Activated T-helper 9 cell treated with anti-CD3 and anti-CD28 coated beads, Interleukin-2, amount 50 U/mL, for 16 hours (primary cell): Measurements from ENCODE around the gene FLII.

ENCODE experiments used
- DNase-seq: peaks from one replicate; pipeline ENCODE4 v3.0.0-alpha.2; 2020; ENCODE audit warnings: low read depth

The FLII gene

DNA sequence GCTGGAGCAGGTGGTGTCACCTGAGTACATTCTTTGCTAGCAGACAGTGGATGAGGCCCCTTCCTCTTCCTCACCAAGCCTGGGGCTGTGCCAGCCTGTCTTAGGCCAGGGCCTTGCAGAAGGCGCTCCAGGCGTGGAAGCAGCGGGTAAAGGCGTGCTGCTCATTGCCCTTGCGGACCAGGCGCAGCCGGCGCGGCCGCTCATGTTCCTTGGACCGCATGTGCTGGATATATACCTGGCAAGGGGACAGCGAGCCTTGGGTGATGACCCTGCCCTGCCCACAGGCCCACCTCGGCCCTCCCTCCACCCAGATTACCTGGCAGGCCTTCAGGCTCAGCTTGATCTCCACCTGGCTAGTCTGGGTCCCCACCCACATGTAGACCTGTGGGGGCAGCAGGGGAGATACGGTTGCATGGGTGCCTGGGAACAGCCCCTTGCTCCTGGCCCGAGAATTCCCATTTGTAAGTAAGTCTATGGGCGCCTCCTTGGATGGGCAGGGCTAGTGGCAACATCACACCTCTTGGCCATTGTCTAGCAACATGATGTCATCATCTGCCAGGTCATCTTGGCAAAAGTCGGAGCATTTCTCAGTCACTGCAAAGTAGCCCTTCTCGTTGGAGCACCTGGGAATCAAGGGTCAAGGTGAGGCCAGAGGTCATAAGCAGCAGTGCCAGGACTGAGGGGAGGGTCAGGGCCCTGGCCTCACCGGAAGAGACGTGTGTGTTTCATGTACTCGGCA lies 13.3 kb downstream of the FLII start:
- DNase-seq, result no peak

DNA sequence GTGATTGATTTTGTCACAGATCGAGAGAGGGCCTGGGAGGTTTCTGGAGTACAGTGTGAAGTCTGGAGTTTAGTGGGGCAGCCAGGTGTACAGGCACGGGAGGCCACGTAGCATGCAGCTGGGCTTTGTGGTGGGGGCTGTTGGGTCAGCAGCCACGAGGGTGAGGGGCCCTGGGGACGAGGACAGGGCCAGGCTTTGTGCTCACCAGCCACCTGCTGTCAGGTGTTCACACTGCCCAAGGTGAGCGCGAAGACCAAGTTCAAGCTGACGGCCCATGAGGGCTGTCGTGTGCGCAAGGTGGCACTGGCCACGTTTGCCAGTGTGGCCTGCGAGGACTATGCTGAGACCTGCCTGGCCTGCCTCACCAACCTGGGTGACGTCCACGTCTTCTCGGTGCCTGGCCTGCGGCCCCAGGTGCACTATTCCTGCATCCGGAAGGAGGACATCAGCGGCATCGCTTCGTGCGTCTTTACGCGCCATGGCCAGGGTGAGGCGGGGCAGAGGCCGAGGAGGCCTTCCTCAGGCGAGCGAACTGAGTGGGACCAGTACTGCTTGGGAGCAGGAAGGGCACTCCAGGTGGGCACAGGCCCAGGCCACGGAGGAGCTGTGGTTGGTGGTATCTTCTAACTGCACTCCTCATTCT lies 17.2 kb downstream of the FLII start:
- no peak for DNase-seq

DNA sequence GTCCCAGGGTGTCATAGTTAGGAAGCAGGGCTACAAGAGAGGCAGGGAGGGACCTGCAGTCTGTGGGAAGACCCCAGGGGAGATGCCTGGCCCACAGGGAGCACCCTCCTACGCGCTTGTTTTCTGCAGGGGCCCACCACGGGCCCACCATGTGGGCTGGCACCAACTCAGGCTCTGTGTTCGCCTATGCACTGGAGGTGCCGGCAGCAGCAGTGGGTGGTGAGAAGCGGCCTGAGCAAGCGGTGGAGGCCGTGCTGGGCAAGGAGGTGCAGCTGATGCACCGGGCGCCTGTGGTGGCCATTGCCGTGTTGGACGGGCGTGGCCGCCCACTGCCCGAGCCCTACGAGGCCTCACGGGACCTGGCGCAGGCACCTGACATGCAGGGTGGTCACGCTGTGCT lies 18.1 kb downstream of the FLII start:
- no peak for DNase-seq

DNA sequence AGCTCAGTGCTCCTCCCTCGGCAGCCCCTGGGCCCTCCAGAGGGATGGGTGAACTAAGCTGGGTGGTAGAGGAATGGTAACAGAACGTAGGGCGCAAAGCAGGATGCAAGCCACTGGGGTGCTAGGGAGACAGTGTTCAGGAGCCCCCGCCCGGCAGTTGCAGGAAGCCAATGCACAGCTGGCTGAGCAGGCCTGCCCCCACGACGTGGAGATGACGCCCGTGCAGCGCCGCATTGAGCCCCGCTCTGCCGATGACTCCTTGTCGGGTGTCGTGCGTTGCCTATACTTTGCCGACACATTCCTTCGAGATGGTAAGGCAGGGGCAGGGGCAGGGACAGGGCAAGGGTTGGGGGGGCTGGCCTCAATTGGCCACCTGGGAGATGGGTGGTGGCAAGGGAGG lies 20.2 kb downstream of the FLII start:
- no peak for DNase-seq

DNA sequence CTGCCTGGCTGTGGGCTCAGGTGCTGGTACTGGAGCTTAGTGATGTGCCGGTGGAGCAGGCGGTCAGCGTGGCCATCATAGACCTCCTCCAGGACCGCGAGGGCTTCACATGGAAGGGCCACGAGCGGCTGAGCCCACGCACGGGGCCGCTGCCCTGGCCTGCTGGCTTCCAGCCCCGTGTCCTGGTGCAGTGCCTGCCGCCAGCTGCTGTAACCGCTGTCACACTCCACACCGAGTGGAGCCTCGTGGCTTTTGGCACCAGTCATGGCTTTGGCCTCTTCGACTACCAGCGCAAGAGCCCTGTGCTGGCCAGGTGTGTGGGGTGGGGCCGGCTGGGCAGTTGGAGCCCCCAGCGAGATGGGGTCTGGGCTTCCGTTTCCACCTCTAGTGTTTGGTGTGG lies 21.1 kb downstream of the FLII start:
- DNase-seq, result no peak

DNA sequence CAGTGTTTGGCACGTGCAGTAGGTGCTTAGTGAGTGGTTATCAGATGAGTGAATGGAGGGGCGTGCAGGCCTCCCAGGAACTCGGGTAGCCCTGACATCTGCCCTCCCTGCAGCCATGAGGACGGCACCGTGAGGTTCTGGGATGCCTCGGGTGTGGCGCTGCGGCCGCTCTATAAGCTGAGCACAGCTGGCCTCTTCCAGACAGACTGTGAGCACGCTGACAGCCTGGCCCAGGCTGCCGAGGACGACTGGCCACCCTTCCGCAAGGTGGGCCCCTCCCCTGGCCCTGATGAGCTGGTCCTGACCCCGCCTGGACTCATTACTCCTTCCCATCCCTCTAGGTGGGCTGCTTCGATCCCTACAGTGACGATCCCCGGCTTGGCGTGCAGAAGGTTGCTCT lies 22.0 kb downstream of the FLII start:
- no peak for DNase-seq

DNA sequence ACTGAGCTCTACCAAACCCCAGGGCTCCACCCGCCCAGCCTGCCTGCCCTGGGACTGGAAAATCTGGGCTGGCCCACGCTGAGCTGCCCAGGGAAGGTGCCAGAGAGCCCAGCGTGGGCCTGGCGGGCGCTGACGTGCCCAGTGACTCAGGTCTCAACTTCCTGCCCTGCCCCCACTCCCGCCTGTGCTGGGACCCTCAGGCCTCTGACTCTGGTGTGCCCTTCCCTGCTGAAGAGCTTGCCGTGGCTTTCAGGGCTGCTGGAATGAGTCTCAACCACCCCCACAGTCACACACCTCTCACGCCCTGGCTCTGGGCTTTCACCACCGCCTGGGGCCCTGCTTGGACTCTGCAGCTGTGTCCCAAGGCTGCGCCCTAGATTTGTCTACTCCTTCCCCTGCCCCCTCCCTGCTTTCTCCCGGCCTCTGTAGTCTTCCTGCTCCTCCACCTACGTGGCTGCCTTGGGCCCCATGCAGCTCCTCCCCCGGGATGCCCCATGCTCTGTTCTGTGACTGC lies 22.7 kb downstream of the FLII start:
- DNase-seq, result no peak

DNA sequence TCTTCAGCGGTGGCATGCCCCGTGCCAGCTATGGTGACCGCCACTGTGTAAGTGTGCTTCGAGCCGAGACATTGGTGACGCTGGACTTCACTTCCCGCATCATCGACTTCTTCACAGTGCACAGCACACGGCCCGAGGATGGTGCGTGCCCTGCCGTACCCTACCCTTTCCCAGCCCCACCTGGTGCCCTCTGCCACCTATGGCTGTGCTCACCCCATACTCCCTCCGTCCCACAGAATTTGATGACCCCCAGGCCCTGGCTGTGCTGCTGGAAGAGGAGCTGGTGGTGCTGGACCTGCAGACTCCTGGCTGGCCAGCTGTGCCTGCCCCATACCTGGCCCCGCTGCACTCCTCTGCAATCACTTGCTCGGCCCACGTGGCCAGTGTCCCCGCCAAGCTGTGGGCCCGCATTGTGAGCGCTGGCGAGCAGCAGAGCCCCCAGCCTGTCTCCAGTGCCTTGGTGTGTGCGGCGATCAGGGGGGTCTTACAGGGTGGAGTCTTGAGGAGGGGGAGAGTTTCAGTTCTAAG lies 23.6 kb downstream of the FLII start:
- DNase-seq, result no peak

DNA sequence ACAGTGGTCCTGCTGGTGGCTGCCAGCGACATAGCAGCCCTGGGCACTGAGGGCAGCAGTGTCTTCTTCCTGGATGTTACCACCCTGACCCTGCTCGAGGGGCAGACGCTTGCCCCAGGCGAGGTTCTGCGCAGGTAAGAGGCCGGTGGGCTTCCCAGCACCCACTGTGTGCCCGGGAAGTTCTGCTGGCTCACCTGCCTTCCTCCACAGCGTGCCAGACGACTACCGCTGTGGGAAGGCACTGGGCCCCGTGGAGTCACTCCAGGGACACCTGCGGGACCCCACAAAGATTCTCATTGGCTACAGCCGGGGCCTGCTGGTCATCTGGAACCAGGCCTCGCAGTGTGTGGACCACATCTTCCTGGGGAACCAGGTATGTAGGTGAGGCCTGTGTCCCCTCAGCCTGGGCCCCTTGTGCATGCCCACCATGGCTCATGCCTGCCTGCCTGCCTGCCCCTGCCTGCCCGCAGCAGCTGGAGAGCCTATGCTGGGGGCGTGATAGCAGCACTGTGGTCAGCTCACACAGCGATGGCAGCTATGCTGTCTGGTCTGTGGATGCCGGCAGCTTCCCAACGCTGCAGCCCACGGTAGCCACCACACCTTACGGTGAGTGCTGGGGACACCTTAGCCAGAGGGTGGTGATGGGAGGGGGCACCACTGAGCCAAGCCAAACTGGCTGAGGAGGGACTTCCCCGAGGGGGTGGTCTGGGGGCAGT lies 24.6 kb downstream of the FLII start:
- DNase-seq, result no peak

DNA sequence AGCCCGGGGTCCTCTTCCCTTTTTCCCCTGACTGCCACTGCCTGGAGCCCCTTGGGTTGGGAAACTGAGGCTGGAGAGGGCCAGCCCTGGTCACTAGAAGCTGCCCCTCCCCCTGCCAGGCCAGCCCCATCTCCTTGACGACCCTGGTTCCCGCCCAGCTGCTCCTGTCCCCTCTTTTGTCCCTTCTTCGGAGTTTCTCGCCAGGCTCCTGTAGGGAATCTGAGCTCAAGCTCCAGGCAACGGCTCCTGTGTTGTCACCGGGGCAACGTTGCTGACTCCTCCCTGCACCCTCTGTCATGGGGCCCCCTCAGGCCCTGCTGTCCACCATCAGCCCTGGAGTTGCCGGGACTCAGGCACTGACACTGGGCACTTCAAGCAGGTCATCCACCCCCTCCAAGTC lies 27.4 kb downstream of the FLII start:
- no peak for DNase-seq

DNA sequence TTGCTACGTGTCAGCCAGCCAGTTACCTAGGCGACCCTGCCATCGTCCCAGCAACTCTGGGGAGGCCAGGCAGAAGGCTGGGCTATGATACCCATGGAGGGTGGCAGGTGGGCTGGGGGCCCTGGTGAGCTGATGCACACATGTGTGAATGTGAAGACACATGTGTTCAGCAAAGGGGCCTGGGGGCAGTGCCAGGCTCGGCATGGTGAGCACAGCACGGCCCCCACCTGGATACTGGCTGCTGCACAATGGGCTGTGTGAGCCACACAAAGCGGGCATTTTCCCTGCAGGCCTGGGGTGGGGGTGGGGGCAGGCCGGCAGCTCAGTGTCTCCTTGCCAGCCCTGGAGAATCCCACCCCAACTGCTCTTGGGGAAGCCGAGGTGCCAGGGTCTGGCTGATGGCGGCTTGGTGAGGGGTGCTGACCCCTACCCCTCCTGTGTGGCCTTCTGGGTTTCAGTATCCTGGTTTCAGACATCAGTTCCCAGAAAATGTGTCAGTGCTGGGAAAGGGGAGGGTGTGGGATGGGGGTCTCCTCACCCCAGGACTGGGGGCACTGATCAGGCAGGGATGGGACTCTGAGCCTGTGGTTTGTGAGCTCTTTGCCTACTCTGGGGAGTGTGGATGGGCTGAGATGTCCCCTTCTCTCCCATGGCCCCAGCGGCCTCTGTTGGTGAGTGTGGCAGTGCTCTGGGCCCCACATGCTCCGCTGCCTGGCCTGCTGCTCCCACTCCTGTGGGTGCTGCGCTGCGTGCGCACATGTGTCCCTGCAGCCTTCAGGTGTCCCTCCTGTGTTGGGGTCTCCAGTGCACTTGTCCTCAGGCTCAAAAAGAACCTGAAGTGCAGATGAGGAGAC lies 28.0 kb downstream of the FLII start:
- no peak for DNase-seq

DNA sequence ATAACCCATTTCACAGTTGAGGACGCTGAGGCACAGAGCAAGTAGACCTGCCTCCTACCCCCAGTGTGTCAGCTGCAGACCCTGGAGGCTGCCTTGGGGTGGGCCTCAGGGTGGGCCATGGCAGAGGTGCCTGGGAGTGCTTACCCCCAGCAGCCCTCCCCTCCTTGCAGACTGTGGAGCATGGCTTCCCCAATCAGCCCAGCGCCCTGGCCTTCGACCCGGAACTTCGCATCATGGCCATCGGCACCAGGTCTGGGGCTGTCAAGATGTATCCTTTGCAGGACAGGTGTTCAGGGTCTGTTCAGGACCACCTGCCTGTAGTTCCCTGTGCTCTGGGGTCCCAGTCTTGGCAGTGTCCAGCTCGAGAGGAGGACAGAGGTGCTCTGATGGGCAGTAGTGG lies 28.8 kb downstream of the FLII start:
- no peak for DNase-seq

DNA sequence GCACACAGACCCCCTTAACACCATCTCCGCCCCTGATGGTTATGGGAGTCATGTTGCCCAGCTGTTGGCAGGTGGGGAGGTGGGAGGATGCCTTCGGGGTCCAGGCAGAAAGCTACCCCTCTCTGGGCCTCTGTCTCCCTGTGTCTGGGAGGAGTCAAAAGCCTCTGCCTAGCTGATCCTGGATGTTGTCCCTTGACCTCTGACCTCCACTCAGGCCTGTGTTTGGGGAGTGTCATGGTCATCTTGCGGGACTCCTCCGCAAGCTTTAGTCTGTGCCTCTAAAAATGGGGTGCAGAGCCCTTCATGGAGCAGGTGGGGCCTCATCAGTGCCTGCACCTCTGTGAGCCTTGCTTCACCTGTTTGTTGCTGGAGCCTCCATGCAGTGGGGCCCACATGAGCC lies 29.3 kb downstream of the FLII start:
- no peak for DNase-seq

DNA sequence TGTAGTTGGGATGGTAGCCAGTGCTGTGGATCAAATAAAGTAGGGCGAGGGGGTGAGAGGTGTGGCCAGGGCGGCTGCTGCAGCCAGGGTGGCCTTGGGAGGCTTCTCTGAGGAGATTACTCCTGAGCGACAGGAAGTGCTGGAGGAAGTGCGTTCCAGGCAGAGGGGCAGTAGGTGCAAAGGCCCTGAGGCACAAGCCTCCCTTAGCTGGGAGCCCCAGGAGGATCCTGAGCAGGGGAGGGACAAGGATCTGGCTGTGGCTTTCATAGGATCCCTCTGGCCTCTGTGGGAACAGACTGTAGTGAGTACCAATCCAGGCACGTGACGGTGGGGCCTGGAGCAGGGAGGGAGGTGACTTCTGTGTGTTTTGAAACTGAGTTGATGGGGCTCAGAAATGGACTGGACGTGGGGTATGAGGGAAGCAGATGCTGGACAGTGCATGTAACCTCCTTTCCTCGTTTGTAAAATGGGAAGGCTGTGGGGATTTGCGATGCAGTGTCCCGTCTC lies 30.3 kb downstream of the FLII start:
- DNase-seq, result no peak

DNA sequence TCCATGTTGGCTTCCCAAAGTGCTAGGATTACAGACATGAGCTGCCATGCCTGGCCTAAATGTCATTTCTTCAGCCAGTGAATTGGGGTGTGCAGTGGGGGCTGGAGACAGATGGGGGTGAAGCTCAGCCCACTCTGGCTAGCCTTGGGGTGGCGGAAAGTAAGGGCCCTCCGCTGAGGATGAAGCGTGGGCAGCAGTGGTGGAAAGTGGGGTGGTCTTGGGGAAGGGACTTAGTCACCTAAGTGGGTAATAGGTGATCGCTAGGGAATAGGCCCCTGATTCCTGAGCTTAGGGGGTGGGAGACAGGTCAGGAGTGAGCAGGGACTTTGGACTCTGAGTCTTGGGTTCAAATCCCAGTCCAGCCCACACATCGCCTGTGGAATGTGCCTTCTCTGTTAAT lies 30.9 kb downstream of the FLII start:
- DNase-seq, result no peak

DNA sequence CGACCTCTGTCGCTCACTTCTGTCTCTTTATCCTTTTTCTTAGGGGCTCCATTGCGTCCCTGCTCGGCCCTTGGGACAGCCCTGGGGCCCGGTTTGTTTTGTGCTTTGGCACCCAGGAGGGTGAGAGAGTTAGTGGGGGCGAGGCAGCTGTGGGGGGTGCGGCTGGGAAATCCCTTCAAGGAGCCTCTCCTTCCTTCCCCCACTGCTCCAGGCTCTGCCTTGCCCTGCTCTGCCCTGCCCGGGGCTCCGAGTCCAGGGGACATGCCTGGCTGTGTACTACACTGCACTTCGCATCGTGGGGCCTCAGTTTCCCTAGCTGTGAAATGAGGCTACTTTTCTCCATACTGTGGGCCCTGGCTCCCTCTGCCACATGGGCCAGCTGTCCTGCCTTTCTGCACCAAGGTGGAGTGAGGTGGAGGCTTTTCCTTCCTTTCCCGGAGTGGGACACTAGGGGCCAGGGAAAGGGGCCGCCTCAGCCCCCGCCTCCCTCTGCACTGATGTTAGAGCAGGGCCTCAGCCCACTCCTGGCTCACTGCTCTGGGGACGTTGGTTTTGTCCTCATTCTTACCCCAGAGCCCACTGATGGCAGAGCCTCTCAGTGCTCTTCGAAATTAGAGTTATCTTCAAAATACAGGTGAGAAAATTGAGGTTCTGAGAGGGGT lies 32.1 kb downstream of the FLII start:
- DNase-seq, result no peak

DNA sequence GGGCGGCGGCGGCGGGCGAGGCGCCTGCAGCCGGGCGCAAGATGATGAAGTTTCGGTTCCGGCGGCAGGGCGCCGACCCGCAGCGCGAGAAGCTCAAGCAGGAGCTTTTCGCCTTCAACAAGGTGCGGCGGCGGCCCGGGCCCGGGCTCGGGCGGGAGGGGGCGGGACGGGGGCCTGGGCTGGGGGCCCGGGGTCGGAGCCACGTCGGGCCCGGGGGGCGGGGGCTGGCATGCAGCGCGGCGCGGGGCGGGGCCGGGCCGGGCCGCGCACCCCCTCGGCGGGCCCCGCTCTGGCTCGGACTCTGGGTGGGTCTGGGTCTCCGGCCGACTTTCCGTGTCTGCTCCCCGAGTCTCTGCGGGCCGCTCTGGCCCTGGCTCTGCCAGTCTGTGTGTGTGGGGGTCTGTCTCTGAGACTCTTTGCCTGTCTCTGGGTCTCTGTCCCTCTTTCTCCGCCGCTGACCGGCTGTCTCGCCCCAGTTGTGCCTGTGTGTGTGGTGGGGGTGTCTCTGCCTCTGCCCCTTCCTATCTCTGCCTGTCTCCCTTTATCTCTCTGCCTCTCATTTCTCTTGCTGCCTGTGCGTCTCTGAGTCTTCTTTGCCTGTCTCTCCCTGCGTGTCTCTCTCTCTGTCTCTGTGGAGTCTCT lies 32.8 kb downstream of the FLII start:
- no peak for DNase-seq

DNA sequence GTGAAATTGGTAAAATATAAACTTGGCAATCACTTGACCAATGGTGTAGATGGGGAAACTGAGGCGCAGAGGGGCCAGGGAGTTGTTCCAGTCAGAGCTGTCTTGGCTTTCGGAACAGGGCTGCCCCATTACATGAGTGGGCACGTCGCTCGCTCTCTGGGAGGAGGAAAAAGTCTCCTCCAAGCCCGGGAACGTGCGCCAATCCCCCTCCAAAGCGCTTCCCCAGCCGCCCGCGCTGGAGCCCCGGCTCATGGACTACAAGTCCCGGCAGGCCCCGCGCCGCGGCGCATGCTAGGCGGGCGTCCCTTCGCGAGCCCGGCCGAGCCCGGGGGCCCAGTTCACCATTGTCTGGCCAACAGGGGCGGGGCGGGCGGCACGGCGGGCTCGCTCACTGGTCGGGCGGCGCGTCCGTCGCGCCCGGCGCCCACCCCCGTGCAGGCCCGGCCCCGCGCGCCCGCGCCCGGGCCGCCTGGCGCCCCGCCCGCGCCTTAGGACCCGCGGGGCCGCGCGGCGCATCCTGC lies 33.4 kb downstream of the FLII start, which contains the start of gene LLGL1:
Gene LLGL1, plus strand, starts transcription at position 515 of the 521 bp plus-strand sequence. CDS start 48 bp downstream, outside the sequence.
- DNase-seq, result peak; percentile 95

DNA sequence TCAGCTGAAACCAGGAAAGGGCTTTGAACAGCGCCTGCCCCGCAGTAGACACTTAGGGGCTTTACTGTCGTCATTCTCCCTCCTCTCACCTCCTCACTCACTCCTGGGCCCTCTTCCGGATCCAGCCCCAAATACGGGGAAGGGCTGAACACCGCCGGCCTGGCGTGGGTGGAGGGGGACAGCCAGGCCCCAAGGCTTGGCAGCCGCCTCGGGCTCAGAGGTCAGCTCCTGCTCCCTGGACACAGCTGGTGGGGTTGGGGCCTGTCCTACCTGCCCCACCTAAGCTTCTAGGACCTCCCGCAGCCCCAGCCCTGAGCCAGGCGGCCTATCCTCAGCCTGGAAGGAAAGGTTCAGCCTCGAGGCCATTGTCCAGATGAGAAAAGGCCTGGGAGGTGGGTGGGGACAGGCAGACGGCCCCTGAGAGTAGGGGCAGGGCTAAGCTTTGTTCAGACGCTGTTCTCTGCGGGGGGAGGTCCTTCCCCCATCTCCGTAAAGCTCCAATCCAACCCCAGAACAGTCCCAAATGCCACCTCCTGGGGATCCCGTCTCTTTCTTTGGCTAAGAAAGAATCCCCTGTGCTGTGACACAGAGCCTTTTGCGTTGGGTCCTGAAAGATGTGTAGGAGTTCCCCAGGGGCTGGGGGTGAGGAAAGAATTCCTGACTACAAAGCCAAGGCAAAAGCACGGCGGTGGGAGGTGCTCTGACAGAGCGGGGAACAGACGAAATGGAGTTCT lies 34.0 kb downstream of the FLII start:
- no peak for DNase-seq

DNA sequence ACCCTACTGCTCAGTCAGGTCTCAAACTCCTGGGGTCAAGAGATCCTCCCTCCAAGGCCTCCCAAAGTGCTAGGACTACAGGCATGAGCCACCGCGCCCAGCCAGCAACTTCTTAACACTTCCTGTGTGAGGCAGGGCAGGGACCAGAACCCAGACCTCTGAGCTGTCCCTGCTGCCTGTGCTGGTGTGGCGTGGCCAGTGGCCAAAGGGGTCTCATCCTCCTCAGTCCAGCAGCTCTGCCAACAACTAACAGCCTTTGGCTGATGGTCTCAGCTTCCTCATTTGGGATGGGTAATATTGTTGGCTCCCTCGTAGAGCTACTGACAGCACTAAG lies 34.5 kb downstream of the FLII start:
- DNase-seq, result no peak
